ENCODE measurements around the gene DCP2. TPM values are rescaled to one million over a fixed set of nuclear protein-coding genes. Genes with fewer than 3 reads are reported as not detected.
"Not testable (repeated sequence)": the region's sequence is repeated elsewhere in the genome, so short reads cannot be mapped to it uniquely, and the experiment has no call there.

DCP2 gene
- total RNA-seq, 2 experiments from 2014 or later = 135 to 138 TPM

DNA sequence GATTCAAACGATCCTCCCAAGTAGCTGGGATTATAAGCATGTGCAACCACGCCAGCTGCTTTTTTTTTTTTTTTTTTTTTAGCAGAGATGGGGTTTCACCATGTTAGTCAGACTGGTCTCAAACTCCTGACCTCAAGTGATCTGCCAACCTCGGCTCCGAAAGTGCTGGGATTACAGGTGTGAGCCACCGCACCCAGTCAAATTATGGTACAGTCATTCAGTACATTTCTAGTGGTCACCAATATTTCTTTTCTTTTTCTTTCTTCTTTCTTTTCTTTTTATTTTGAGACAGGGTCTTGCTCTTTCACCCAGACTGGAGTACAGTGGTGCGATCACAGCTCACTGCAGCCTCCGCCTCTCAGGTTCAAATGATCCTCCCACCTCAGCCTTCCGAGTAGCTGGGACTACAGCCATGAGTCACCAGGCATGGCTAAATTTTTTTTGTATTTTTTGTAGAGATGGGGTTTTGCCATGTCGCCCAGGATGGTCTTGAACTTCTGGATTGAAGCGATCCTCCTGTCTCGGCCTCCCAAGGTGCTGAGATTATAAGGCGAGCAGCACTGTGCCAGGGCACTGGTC, 25.4 kb upstream of the DCP2 start:
- H3K27me3 Mint-ChIP-seq = no peaks in the 10 kb centered on the region
- ChIA-PET POLR2A (interaction anchor here (0.7 kb wide), 1 partner anchor 20 kb away, joined by 4 read pairs; no protein-coding TSS in a partner anchor), CTCF (interaction anchor here (0.6 to 1.1 kb wide), 4 partner anchors 16 to 395 kb away, joined by 3 to 5 read pairs (median 4); partner anchors contain the start of gene DCP2)
- H3K4me1 Mint-ChIP-seq = peaks cover 14% of the 10 kb centered on the region
- H3K4me3 Mint-ChIP-seq = no peak overlapping the region
- H3K27ac Mint-ChIP-seq = no peak overlapping the region
- peaks cover 2% of the 10 kb centered on the region for H3K9me3 Mint-ChIP-seq
- peaks cover 2% of the 10 kb centered on the region for H3K36me3 Mint-ChIP-seq (ENCODE audit: low read depth)
- DNase-seq = peak; percentile 57

- ChIA-PET CTCF (no interaction called here), POLR2A (interaction anchor here (1.1 kb wide), 1 partner anchor 20 kb away, joined by 3 read pairs; the partner anchor contains the start of gene DCP2)
- Mint-ChIP-seq H3K9me3 (peaks cover 2% of the 10 kb centered on the region), H3K4me1 (peaks cover 31% of the 10 kb centered on the region), H3K27ac (no peak overlapping the region), H3K4me3 (no peak overlapping the region), H3K27me3 (no peaks in the 10 kb centered on the region), H3K36me3 (ENCODE audit: low read depth) (peaks cover 2% of the 10 kb centered on the region)
- DNase-seq = no peak
Measured at GRCh38 chr5:112956606-112957005, 20.0 kb upstream of the DCP2 start.

DNA sequence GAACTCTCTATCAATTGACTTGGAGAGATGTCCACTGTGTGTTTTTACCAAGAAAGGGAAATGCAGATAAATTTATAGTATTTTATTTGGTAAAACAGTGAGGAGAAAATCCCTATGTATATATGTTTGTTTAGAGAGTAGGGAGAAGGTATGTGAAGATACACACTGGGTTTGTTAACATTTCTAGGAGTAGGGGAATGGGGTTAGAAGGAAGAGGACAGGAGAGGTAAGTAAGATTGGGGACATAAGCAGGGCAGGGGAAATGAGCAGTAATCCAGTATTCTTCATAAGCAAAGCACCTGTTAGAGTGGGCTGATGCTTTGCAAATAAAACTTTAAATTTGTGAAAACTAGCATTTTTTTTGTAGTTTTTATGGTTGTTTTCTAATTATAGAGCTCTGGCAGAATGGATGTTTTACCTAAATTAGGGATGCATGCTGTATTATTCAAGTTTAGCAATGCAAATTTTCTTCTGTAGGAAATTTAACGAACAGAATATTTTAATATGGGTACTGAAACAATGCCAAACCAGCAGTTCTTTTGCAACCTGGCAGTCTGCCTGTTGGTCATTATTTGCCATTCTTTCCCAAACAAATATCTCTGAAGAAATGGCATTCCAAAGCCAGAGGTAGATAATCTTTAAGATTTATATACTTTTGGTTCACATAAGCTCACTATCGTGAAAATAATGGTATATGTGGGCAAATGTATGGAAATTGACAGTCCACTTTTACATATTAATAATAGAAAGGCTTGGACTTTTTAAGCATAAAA, 19.4 kb upstream of the DCP2 start:
- CTCF ChIA-PET = no interaction called here
- POLR2A ChIA-PET = interaction anchor here (0.9 to 1.1 kb wide), 2 partner anchors 19 to 1445 kb away, joined by 3 read pairs; partner anchors contain the start of gene DCP2
- Mint-ChIP-seq H3K27ac (no peak overlapping the region), H3K9me3 (peaks cover 2% of the 10 kb centered on the region), H3K27me3 (no peaks in the 10 kb centered on the region), H3K4me1 (peaks cover 29% of the 10 kb centered on the region), H3K36me3 (ENCODE audit: low read depth) (peaks cover 2% of the 10 kb centered on the region), H3K4me3 (no peak overlapping the region)
- DNase-seq = no peak

GRCh38 chr5:112958093-112959088, 18.2 kb upstream of the DCP2 start:
- CTCF ChIA-PET = interaction anchor here (0.6 to 4.6 kb wide), 3 partner anchors 36 to 786 kb away, joined by 3 to 26 read pairs (median 4); partner anchors contain the start of gene REEP5
- Mint-ChIP-seq H3K27ac (no peak overlapping the region), H3K4me1 (peaks cover 37% of the 10 kb centered on the region), H3K4me3 (no peak overlapping the region), H3K27me3 (no peaks in the 10 kb centered on the region), H3K9me3 (peaks cover 1% of the 10 kb centered on the region), H3K36me3 (ENCODE audit: low read depth) (peaks cover 2% of the 10 kb centered on the region)
- POLR2A ChIA-PET = interaction anchor here (0.9 kb wide), 1 partner anchor 1447 kb away, joined by 3 read pairs; no protein-coding TSS in a partner anchor
- DNase-seq = no peak

GRCh38 chr5:112959872-112960271, 16.7 kb upstream of the DCP2 start:
- ChIA-PET CTCF (interaction anchor here (1.8 to 4.6 kb wide), 2 partner anchors 11 to 38 kb away, joined by 4 to 26 read pairs; partner anchors contain the start of gene REEP5), POLR2A (interaction anchor here (1.4 to 3.3 kb wide), 4 partner anchors 16 to 38 kb away, joined by 3 to 10 read pairs (median 5); partner anchors contain the start of genes DCP2 and REEP5)
- H3K4me3 Mint-ChIP-seq; H3K36me3 Mint-ChIP-seq (ENCODE audit: low read depth); H3K9me3 Mint-ChIP-seq; H3K27me3 Mint-ChIP-seq; DNase-seq; H3K27ac Mint-ChIP-seq: not testable (repeated sequence)
- peaks cover 49% of the 10 kb centered on the region for H3K4me1 Mint-ChIP-seq

DNA sequence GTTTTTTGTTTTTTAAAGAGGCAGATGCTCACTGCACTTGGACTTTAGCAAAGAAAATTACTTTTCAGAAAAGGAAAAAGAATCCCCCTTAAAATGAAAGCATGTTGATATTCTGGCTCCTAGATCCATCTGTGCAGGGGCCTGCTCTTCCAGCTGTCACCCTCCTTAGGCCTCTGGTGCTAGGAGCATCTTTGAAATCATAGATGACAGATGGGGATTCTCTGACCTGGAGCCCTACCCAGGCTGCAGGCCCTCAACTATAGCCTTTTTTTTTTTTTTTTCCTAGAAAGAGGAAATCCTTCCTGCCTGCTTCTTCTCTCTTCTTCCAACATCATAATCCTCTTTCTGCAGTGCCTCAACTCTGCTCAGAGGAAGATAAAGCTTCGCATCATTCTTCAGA, 16.3 kb upstream of the DCP2 start:
- Mint-ChIP-seq H3K27ac (no peak overlapping the region), H3K27me3 (no peaks in the 10 kb centered on the region), H3K9me3 (no peaks in the 10 kb centered on the region), H3K4me1 (peaks cover 51% of the 10 kb centered on the region), H3K4me3 (no peak overlapping the region), H3K36me3 (ENCODE audit: low read depth) (no peaks in the 10 kb centered on the region)
- CTCF ChIA-PET = interaction anchor here (0.7 to 4.6 kb wide), 3 partner anchors 11 to 134 kb away, joined by 3 to 26 read pairs (median 4); partner anchors contain the start of gene REEP5
- DNase-seq = no peak
- POLR2A ChIA-PET = interaction anchor here (1.4 to 3.3 kb wide), 4 partner anchors 16 to 39 kb away, joined by 3 to 10 read pairs (median 5); partner anchors contain the start of genes DCP2 and REEP5

DNA sequence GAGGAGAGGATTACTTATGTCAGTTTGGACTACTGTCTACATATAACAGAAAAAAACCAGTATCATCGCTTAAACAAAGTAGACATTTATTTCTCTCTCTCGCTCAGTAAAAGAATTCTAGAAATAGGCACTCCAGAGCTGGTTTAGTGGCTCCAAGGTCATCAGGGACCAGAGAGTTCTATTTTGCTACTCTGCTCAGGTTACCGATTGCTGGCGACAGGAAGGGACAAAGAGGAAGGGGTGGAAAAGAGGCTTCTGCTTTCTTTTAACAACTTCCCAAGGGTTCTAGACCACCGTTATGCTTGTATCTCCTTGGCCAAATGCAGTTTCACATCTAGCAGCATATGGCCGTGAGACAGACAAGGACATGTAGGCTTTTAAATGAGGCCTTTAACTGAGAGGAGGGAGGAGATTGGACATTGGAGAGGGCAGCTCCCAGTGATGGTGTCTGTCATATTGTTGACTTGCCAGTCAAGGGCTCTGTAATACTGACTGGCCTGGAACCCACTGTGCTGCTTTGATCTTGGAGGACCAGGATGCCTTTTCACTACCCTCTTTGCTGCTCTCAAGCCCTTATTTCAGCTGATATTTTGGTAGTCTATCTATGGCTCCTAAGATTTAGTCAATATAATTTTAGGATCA, 15.6 kb upstream of the DCP2 start:
- Mint-ChIP-seq H3K9me3 (no peaks in the 10 kb centered on the region), H3K4me1 (peaks cover 57% of the 10 kb centered on the region), H3K4me3 (no peak overlapping the region), H3K27me3 (no peaks in the 10 kb centered on the region), H3K27ac (no peak overlapping the region), H3K36me3 (ENCODE audit: low read depth) (no peaks in the 10 kb centered on the region)
- CTCF ChIA-PET = interaction anchor here (0.7 to 4.6 kb wide), 5 partner anchors 12 to 134 kb away, joined by 3 to 26 read pairs (median 3); partner anchors contain the start of gene REEP5
- POLR2A ChIA-PET = interaction anchor here (1.4 to 3.3 kb wide), 4 partner anchors 15 to 39 kb away, joined by 3 to 10 read pairs (median 5); partner anchors contain the start of genes DCP2 and REEP5
- DNase-seq = no peak

GRCh38 chr5:112963374-112963733, 13.2 kb upstream of the DCP2 start:
- Mint-ChIP-seq H3K4me1 (peaks cover 61% of the 10 kb centered on the region), H3K27ac (peak overlapping the region; percentile 90)
- POLR2A ChIA-PET = interaction anchor here (0.8 to 3.4 kb wide), 7 partner anchors 13 to 103 kb away, joined by 3 to 23 read pairs (median 4); partner anchors contain the start of genes DCP2 and SRP19
- H3K36me3 Mint-ChIP-seq (ENCODE audit: low read depth); DNase-seq; H3K27me3 Mint-ChIP-seq; H3K4me3 Mint-ChIP-seq; H3K9me3 Mint-ChIP-seq: not testable (repeated sequence)
- CTCF ChIA-PET = interaction anchor here (1.0 to 3.5 kb wide), 4 partner anchors 9 to 42 kb away, joined by 3 to 24 read pairs (median 14); partner anchors contain the start of genes DCP2 and REEP5

DNA sequence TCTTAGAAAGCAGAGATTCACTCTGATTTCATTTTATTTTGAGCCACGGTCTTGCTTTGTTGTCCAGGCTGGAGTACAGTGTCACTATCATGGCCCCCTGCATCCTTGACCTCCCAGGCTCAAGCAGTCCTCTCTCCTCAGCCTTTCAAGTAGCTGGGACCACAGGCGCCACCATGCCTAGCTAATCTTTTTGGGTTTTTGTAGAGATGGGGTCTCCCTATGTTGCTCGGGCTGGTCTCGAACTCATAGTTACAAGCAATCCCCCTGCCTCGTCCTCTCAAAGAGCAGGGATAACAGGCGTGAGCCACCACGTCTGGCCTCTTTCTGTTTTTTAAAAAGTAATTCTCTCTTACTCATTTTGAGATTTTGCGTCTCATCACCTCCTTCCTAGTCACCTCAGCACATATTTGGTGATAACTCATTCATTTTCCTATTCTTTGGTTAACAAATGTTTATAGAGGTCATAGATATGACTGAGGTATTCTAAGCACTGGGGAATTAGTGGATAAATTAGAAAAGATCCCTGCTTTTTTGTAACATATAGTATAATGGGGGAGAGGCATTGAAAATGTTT, 10.8 kb upstream of the DCP2 start:
- Mint-ChIP-seq H3K4me3 (no peak overlapping the region), H3K27me3 (no peaks in the 10 kb centered on the region), H3K9me3 (no peaks in the 10 kb centered on the region), H3K4me1 (peaks cover 48% of the 10 kb centered on the region), H3K27ac (peak overlapping the region; percentile 38), H3K36me3 (ENCODE audit: low read depth) (no peaks in the 10 kb centered on the region)
- POLR2A ChIA-PET = interaction anchor here (0.6 to 3.4 kb wide), 3 partner anchors 10 to 105 kb away, joined by 3 to 23 read pairs (median 9); partner anchors contain the start of genes DCP2 and SRP19
- no peak for DNase-seq
- CTCF ChIA-PET = interaction anchor here (0.7 to 3.5 kb wide), 4 partner anchors 10 to 118 kb away, joined by 3 to 23 read pairs (median 3); partner anchors contain the start of genes DCP2 and REEP5

- Mint-ChIP-seq H3K4me3 (no peak overlapping the region), H3K27ac (no peak overlapping the region), H3K9me3 (no peaks in the 10 kb centered on the region), H3K4me1 (peaks cover 45% of the 10 kb centered on the region), H3K36me3 (ENCODE audit: low read depth) (no peaks in the 10 kb centered on the region), H3K27me3 (no peaks in the 10 kb centered on the region)
- no peak for DNase-seq
- CTCF ChIA-PET = interaction anchor here (0.6 to 1.5 kb wide), 6 partner anchors 17 to 273 kb away, joined by 3 to 7 read pairs (median 4); no protein-coding TSS in a partner anchor
- POLR2A ChIA-PET = interaction anchor here (0.7 to 2.9 kb wide), 4 partner anchors 9 to 56 kb away, joined by 3 to 26 read pairs (median 10); partner anchors contain the start of genes DCP2 and REEP5
Measured at GRCh38 chr5:112967520-112968083, 9.0 kb upstream of the DCP2 start.

Measured in activated CD4-positive, alpha-beta memory T cell treated with anti-CD3 and anti-CD28 coated beads, Interleukin-2, amount 10 ng/mL, durations not matched to agents 7 days and 5 days (primary cell).